ENCODE data around the gene C2orf69. TPM values are rescaled to one million over a fixed set of nuclear protein-coding genes. Genes with fewer than 3 reads are reported as not detected.
"Not testable (repeated sequence)": the region's sequence is repeated elsewhere in the genome, so short reads cannot be mapped to it uniquely, and the experiment has no call there.

C2orf69 gene
- total RNA-seq, 1 donor from 2014 or later, result 8.0 TPM

- intact Hi-C loops (cut with micrococcal nuclease), result no loop called here
- no peak for DNase-seq
- H3K4me1 ChIP-seq, result no peaks in the 10 kb centered on the region
- TF ChIP-seq, protein P1, sequence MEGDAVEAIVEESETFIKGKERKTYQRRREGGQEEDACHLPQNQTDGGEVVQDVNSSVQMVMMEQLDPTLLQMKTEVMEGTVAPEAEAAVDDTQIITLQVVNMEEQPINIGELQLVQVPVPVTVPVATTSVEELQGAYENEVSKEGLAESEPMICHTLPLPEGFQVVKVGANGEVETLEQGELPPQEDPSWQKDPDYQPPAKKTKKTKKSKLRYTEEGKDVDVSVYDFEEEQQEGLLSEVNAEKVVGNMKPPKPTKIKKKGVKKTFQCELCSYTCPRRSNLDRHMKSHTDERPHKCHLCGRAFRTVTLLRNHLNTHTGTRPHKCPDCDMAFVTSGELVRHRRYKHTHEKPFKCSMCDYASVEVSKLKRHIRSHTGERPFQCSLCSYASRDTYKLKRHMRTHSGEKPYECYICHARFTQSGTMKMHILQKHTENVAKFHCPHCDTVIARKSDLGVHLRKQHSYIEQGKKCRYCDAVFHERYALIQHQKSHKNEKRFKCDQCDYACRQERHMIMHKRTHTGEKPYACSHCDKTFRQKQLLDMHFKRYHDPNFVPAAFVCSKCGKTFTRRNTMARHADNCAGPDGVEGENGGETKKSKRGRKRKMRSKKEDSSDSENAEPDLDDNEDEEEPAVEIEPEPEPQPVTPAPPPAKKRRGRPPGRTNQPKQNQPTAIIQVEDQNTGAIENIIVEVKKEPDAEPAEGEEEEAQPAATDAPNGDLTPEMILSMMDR (IDR thresholded peaks at IDR 0.05; ENCODE audit: borderline replicate concordance), result no peak
- no peaks in the 10 kb centered on the region for H3K9me3 ChIP-seq (replicated peaks)
- H3K36me3 ChIP-seq, result no peaks in the 10 kb centered on the region
- no peak overlapping the region for H3K4me3 ChIP-seq
- no peaks in the 10 kb centered on the region for H3K27me3 ChIP-seq (ENCODE audit: low read depth)
- no peak overlapping the region for H3K27ac ChIP-seq (replicated peaks)
These were observed 8.0 kb upstream of the C2orf69 start for GRCh38 chr2:199903111-199903510.

DNA sequence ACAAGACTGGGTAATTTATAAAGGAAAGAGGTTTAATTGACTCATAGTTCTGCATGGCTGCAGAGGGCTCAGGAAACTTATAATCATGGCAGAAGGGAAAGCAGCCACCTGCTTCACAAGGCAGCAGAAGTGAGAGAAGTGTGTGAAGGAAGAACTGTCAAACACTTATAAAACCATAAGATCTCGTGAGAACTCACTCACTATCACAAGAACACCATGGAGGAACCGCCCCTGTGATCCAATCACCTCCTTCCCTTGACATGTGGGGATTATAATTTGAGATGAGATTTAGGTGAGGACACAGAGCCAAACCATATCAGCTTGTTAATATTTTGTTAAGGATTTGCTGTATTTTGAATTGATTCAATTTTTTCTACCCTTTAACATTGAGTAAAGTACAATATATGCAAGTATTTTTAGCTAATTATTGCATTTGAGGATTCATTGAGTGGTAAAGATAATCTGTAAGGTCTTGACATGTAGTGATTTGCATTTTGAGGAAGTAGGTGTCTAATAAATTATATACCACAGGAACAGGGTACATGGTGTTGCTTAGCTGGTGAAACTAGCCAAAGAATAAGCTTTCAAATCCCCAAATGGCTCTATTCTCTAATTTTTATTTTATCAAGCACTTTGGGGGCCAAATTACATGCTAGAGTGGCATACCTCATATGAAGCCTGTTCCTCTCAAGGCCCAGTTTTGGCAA, 3.9 kb upstream of the C2orf69 start:
- intact Hi-C loops (cut with micrococcal nuclease), result no loop called here
- H3K4me1 ChIP-seq, result peaks cover 17% of the 10 kb centered on the region
- H3K9me3 ChIP-seq (replicated peaks), result no peaks in the 10 kb centered on the region
- TF ChIP-seq, protein P1 (IDR thresholded peaks at IDR 0.05; ENCODE audit: borderline replicate concordance), result no peak
- H3K36me3 ChIP-seq, result no peaks in the 10 kb centered on the region
- no peak overlapping the region for H3K4me3 ChIP-seq
- no peaks in the 10 kb centered on the region for H3K27me3 ChIP-seq (ENCODE audit: low read depth)
- no peak for DNase-seq
- H3K27ac ChIP-seq (replicated peaks), result no peak overlapping the region

GRCh38 chr2:199910338-199911051, 598 bp upstream of the C2orf69 start:
- no peaks in the 10 kb centered on the region for H3K9me3 ChIP-seq (replicated peaks)
- peak overlapping the region; percentile 97 for H3K27ac ChIP-seq (replicated peaks)
- peak overlapping the region; percentile 81 for H3K4me3 ChIP-seq
- DNase-seq, result no peak
- TF ChIP-seq, protein P1 (IDR thresholded peaks at IDR 0.05; ENCODE audit: borderline replicate concordance), result no peak
- no peaks in the 10 kb centered on the region for H3K36me3 ChIP-seq
- intact Hi-C loops (cut with micrococcal nuclease), result no loop called here
- H3K4me1 ChIP-seq, result peaks cover 36% of the 10 kb centered on the region
- no peaks in the 10 kb centered on the region for H3K27me3 ChIP-seq (ENCODE audit: low read depth)

DNA sequence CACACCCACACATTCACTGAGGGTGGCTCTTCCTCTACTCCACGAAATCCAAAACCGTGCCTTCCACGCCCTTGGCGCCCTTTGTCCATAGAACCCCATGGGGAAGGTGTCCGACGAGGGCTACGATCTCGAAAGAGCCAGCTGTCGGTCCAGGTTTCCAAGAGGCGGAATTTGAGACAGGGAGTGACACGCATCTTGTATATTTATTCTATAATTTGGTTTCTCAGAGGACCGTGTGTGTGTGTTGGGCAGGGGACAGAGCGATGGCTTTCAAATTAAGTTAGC, 726 bp downstream of the C2orf69 start:
- TF ChIP-seq, protein P1 (IDR thresholded peaks at IDR 0.05; ENCODE audit: borderline replicate concordance), result no peak

DNA sequence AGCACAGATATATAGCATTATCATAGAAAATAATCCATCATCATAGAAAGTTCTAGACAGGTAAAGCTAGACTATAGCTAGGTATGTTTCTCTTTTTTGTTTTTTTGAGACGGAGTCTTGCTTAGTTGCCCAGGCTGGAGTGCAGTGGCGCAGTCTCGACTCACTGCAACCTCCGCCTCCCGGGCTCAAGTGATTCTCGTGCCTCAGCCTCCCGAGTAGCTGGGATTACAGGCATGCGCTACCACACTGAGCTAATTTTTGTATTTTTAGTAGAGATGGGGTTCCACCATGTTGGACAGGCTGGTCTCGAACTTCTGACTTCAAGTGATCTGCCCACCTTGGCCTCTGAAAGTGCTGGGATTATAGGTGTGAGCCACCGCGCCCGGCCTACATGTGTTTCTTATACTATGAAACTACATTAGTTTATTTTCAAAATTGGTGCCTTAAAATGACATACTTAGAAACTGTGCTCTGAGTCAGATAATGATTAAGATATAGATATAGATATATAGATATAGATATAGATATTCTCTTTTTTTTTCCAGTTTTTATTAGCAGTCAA, 1.5 kb downstream of the C2orf69 start:
- H3K4me1 ChIP-seq, result peaks cover 36% of the 10 kb centered on the region
- DNase-seq; H3K27me3 ChIP-seq (ENCODE audit: low read depth); intact Hi-C loops (cut with micrococcal nuclease); H3K9me3 ChIP-seq (replicated peaks); H3K27ac ChIP-seq (replicated peaks): not testable (repeated sequence)
- H3K4me3 ChIP-seq, result peak overlapping the region; percentile 81
- peaks cover 19% of the 10 kb centered on the region for H3K36me3 ChIP-seq

More for the DNA sequence above, 726 bp downstream of the C2orf69 start:
- H3K36me3 ChIP-seq, result peaks cover 10% of the 10 kb centered on the region
- H3K27me3 ChIP-seq (ENCODE audit: low read depth), result no peaks in the 10 kb centered on the region
- H3K4me1 ChIP-seq, result peaks cover 36% of the 10 kb centered on the region
- intact Hi-C loops (cut with micrococcal nuclease), result no loop called here
- peaks cover 2% of the 10 kb centered on the region for H3K9me3 ChIP-seq (replicated peaks)
- H3K27ac ChIP-seq (replicated peaks), result peak overlapping the region; percentile 97
- no peak for DNase-seq
- peak overlapping the region; percentile 81 for H3K4me3 ChIP-seq

Measured in left ventricle myocardium inferior (tissue), 1 donor.